ENCODE data around the gene OR2A14. TPM values are rescaled to one million over a fixed set of nuclear protein-coding genes. Genes with fewer than 3 reads are reported as not detected.
A peak's percentile ranks its signal among the peaks of the same experiment; 100 is the strongest.
"Not testable (repeated sequence)": the region's sequence is repeated elsewhere in the genome, so short reads cannot be mapped to it uniquely, and the experiment has no call there.

Gene OR2A14, protein sequence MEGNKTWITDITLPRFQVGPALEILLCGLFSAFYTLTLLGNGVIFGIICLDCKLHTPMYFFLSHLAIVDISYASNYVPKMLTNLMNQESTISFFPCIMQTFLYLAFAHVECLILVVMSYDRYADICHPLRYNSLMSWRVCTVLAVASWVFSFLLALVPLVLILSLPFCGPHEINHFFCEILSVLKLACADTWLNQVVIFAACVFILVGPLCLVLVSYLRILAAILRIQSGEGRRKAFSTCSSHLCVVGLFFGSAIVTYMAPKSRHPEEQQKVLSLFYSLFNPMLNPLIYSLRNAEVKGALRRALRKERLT
- polyA plus RNA-seq (2012; ENCODE audit: insufficient read depth, insufficient read length): not detected

DNA sequence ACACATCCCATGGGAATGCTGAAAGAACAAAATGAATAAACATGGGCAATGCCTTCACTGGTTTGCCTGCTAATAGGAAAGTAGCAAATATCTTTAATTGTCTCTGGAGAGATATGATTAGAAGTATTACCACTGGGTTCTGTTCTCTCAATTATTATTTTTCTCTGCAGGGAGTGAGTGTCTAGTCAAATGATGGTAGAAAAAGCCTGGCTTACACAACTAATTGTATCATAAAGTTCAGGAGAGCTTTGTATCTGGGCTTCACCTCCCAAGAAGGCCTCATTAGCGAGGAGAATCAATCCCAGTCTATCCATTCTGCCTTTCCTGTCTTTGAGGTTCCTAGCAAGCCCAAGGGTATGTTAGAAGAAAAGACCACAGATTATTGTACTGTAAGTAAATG lies at the start of gene OR2A14:
OR2A14 (plus strand) TSS at position 301 of the 400 bp plus-strand sequence. CDS start 5,937 bp downstream, outside the sequence.
- H3K4me3 ChIP-seq (ENCODE audit: low read length): no peak within 1 kb of the TSS
- no peak for DNase-seq (ENCODE audit: low read depth, low spot score)

- no peak overlapping the region for H3K4me3 ChIP-seq (ENCODE audit: low read length)
- DNase-seq (ENCODE audit: low read depth, low spot score): no peak
These were observed 48.6 kb upstream of the OR2A14 start for GRCh38 chr7:144074374-144074773.

DNA sequence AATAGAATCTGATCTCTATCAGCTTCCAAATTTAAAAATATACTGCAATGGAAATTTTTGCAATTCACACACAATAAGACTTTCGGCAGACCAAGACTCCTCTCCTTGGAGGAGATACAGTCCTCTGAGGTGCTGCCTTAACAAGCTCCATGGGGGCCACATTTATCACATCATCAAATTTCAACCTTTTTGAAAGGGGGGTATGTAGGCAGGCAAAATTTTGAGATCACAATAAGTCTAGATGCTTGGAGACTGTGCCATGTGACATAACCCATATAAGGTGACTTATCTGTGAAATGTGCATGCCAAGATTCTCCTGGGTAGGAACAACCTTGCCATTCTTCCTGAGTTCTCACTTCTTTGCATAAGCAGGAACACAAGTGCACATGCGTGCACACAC lies 37.0 kb upstream of the OR2A14 start, which contains the start of gene OR2A12:
OR2A12 (plus strand) TSS at position 301 of the 400 bp plus-strand sequence. CDS start 8,830 bp downstream, outside the sequence.
- no peak within 1 kb of the TSS for H3K4me3 ChIP-seq (ENCODE audit: low read length)
- DNase-seq (ENCODE audit: low read depth, low spot score): no peak

- no peak overlapping the region for H3K4me3 ChIP-seq (ENCODE audit: low read length)
- no peak for DNase-seq (ENCODE audit: low read depth, low spot score)
These were observed 36.2 kb upstream of the OR2A14 start for GRCh38 chr7:144086730-144087129.

- no peak for DNase-seq (ENCODE audit: low read depth, low spot score)
- no peak overlapping the region for H3K4me3 ChIP-seq (ENCODE audit: low read length)
These were observed 35.7 kb upstream of the OR2A14 start for GRCh38 chr7:144087230-144087629.

DNA sequence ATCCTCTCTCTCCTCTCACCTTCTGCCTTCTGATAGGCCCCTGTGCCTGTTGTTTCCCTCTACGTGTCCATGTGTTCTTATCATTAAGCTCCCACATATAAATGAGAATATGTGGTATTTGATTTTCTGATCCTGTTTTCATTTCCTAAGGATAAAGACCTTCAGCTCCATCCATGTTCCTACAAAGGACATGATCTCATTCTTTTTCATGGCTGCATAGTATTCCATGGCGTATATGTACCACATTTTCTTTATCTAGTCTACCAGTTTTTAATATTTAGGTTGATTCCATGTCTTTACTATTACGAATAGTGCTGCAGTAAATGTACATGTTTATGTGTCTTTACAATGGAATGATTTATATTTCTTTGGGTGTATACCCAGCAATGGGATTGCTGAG lies 32.3 kb upstream of the OR2A14 start:
- H3K4me3 ChIP-seq (ENCODE audit: low read length): no peak overlapping the region
- DNase-seq (ENCODE audit: low read depth, low spot score): no peak

DNA sequence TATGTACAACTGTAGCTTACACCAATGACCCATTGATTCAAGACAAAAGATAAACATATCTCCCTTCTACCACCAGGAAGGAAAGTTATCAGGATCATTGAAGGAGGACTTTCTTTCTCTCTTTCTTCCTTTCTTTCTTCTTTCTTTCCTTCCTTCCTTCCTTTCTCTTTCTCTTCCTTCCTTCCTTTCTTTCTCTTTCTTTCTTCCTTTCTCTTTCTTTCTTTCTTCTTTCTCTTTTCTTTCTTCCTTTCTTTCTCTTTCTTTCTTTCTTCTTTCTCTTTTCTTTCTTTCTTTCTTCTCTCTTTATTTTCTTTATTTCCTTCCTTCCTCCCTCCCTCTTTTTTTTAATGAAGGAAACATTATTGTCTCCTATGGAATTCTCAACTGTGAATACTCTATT lies 24.2 kb upstream of the OR2A14 start:
- H3K4me3 ChIP-seq (ENCODE audit: low read length): no peak overlapping the region
- no peak for DNase-seq (ENCODE audit: low read depth, low spot score)

DNA sequence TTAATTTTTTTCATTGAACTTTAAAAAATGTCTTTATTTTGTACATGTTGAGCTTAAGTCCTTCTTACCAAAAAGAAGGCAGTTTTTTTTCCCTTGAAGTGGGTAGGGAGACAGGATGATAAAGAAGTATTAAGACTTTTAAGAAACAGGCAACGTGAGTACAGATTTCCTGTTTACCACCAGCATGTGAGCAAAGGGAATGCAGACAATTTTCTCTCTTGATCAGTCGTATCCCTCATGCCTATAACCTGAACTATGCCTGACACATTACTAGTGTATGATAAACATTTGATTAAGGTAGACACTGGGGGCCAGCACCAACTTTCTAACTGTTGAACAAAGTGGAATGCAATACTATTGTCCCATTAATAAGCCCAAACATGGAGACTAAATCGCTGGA lies 22.4 kb upstream of the OR2A14 start:
- no peak for DNase-seq (ENCODE audit: low read depth, low spot score)
- no peak overlapping the region for H3K4me3 ChIP-seq (ENCODE audit: low read length)

DNA sequence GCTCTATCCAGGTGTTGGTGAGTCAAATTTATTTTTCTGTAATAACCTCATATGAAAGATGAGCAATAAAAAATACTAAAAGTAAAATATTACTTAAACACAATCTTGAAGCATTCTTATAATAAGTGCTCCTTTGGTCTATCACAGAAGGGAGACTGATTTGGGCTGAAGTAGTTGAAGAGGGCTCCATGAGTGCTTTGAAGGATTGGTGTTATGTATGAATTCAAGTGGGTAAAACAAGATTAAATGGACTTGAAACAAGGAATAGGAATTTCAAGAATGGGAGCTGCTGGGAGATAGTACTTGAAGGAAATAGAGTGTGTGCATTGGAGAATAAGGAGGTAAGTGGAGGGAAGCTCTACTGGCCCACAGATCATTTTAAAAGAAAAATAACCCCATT lies 20.9 kb upstream of the OR2A14 start:
- H3K4me3 ChIP-seq (ENCODE audit: low read length): no peak overlapping the region
- DNase-seq (ENCODE audit: low read depth, low spot score): no peak

DNA sequence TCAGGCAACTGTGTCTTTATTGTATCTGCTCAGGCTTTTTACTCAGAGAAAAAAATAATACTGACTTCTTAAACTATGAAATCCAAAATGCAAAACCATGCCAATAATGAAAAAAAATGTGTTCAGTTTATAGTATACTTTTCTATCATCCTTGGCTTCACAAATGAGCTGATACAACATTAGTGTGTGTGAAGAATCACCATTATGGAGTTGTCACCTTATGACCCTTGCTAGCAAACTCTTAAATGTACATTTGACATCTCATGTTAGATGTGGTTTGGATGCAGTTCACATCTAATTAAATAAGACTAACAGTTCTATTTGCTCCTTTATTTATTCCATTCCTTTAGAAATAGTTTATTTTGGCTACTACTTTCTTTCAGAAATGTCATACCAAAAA lies 17.8 kb upstream of the OR2A14 start:
- H3K4me3 ChIP-seq (ENCODE audit: low read length): no peak overlapping the region
- DNase-seq (ENCODE audit: low read depth, low spot score): no peak

DNA sequence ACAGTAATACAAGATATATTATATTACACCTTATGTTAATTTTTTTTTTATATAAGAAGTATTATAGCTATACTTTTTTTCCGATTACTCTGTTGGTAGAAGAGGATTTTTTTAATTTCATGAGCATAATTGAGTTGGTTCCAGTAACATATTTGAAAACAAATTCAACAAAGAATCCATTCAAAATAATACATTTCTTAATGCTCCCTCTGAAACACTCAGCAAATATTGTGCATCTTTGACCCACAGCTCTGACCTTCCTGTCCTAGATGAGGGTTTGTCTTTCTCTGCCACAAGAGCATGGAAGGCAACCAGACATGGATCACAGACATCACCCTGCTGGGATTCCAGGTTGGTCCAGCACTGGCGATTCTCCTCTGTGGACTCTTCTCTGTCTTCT lies 13.7 kb upstream of the OR2A14 start, which contains the start of gene OR2A2:
OR2A2 (plus strand) TSS at position 301 of the 400 bp plus-strand sequence; CDS start at position 301, 0 bp downstream.
- DNase-seq (ENCODE audit: low read depth, low spot score): no peak
- no peak within 1 kb of the TSS for H3K4me3 ChIP-seq (ENCODE audit: low read length)

DNA sequence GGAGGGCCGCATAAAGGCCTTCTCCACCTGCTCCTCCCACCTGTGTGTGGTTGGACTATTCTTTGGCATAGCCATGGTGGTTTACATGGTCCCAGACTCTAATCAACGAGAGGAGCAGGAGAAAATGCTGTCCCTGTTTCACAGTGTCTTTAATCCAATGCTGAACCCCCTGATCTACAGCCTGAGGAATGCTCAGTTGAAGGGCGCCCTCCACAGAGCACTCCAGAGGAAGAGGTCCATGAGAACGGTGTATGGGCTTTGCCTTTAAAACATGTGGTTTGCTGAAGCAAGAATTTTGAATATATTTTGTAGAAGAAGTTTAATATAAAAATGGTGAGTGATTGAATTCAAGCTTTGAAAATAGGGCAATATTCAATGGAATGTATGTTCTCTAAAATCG lies 12.7 kb upstream of the OR2A14 start:
- no peak overlapping the region for H3K4me3 ChIP-seq (ENCODE audit: low read length)
- DNase-seq (ENCODE audit: low read depth, low spot score): no peak

DNA sequence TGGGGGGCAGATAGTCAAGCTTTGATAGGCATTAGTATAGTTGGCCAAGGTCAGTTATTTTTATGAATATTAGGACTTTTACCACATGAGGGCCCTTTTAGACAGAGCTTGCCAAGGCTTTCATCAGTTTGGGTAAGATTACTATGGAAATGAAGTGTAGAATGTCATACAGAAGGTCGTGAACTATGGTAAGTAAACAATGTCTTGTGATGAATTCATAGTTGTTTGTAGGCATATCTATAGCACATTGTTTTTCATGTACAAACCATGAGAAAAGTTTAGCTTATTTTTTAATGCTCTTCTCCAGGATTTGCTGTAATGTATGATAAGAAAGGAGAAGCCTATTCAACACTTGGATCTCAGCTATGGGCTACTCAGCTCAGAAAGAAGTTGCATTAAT lies 9.3 kb upstream of the OR2A14 start:
- no peak for DNase-seq (ENCODE audit: low read depth, low spot score)
- H3K4me3 ChIP-seq (ENCODE audit: low read length): no peak overlapping the region

- H3K4me3 ChIP-seq (ENCODE audit: low read length): no peak overlapping the region
- DNase-seq (ENCODE audit: low read depth, low spot score): no peak
These were observed 4.6 kb upstream of the OR2A14 start for GRCh38 chr7:144118341-144118740.

GRCh38 chr7:144127714-144128334 lies 4.8 kb downstream of the OR2A14 start:
- no peak overlapping the region for H3K4me3 ChIP-seq (ENCODE audit: low read length)

GRCh38 chr7:144129601-144130000 lies 6.6 kb downstream of the OR2A14 start:
- DNase-seq (ENCODE audit: low read depth, low spot score); H3K4me3 ChIP-seq (ENCODE audit: low read length): not testable (repeated sequence)

More at GRCh38 chr7:144127714-144128334, 4.8 kb downstream of the OR2A14 start:
- peak; percentile 66 for DNase-seq (ENCODE audit: low read depth, low spot score)

DNA sequence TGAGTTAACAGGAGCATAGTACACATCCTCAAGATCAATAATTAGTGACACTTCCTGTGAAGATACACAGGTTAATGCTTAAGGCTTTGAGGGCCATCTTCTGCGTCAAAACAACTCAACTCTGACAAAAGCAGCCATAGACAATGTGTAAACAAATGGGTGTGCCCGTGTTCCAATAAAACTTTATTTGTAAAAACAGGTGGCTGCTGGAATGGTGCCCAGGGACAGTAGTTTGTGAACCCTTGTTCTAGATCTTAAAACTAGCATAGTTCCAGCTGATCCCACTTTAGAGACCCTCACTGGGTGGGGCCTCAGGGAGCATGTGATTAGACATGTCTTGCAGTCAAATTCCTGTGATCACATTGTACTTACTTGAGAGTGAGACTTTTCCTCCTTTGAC lies 7.8 kb downstream of the OR2A14 start:
- no peak for DNase-seq (ENCODE audit: low read depth, low spot score)
- no peak overlapping the region for H3K4me3 ChIP-seq (ENCODE audit: low read length)

DNA sequence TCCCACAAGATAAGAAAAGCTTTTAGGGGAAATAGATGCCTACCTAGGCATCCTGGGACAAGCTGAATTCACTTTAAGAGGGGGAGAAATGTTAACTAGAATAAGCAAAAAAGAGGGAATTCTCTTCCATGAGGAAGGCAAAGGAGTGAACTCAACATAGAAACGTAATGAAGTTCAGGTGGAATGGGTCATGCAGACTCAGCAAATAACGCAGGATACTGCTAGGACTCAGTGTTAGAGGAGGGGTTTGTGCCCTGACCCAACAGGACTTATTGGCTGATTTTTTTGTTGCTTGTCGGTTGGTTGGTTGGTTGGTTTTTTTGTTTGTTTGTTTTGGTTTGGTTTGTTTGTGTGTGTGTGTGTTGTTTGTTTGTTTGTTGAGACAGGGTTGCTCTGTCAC lies 9.3 kb downstream of the OR2A14 start:
- H3K4me3 ChIP-seq (ENCODE audit: low read length): no peak overlapping the region
- DNase-seq (ENCODE audit: low read depth, low spot score): no peak

DNA sequence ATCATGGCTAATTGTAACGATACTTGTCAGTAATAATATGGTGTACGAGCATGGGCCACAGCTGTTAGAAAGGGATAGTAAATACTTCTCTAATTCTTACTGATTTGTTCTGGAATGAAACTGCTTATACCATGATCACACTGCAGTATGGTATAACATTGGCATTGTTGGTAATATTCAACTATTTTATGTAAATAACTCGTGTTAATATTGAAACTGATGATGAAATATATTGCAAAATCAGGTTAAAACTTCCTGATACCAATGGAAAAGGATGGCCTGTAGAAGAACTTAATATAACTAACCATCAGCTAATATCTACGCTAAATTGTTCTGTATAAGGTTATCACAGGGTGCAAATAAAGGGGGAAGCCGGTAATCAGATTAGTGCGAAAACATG lies 10.3 kb downstream of the OR2A14 start:
- H3K4me3 ChIP-seq (ENCODE audit: low read length): no peak overlapping the region
- no peak for DNase-seq (ENCODE audit: low read depth, low spot score)

GRCh38 chr7:144134116-144134515 lies 11.1 kb downstream of the OR2A14 start:
- no peak for DNase-seq (ENCODE audit: low read depth, low spot score)
- no peak overlapping the region for H3K4me3 ChIP-seq (ENCODE audit: low read length)

GRCh38 chr7:144137501-144137900 lies 14.5 kb downstream of the OR2A14 start:
- no peak overlapping the region for H3K4me3 ChIP-seq (ENCODE audit: low read length)
- no peak for DNase-seq (ENCODE audit: low read depth, low spot score)
